ENCODE measurements around the gene TCP11X2. TPM values are rescaled to one million over a fixed set of nuclear protein-coding genes. Genes with fewer than 3 reads are reported as not detected.
"Not testable (repeated sequence)": the region's sequence is repeated elsewhere in the genome, so short reads cannot be mapped to it uniquely, and the experiment has no call there.

TCP11X2 gene
- total RNA-seq, 1 donor from 2014 or later = 2.0 TPM

DNA sequence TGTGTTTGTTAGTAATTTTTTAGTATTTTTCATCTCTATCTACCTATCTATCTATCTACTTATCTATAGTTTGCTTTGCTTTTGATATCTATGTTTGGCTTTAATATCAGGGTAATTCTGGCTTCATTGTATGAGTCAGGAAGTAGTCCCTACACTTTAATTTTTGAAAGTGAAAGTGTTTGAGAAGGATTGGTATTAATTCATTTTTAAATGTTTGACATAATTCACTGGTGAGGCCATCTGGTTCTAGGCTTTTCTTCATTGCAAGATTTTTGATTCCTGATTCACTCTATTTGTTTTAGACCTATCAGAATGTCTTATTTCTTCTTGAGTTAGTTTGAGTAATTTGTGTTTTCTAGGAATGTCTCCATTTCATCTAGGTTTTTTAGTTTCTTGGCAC lies 20.2 kb upstream of the TCP11X2 start:
- H3K27me3 Mint-ChIP-seq (ENCODE audit: unreplicated experiment) = no peaks in the 10 kb centered on the region
- TF ChIP-seq, protein P1, sequence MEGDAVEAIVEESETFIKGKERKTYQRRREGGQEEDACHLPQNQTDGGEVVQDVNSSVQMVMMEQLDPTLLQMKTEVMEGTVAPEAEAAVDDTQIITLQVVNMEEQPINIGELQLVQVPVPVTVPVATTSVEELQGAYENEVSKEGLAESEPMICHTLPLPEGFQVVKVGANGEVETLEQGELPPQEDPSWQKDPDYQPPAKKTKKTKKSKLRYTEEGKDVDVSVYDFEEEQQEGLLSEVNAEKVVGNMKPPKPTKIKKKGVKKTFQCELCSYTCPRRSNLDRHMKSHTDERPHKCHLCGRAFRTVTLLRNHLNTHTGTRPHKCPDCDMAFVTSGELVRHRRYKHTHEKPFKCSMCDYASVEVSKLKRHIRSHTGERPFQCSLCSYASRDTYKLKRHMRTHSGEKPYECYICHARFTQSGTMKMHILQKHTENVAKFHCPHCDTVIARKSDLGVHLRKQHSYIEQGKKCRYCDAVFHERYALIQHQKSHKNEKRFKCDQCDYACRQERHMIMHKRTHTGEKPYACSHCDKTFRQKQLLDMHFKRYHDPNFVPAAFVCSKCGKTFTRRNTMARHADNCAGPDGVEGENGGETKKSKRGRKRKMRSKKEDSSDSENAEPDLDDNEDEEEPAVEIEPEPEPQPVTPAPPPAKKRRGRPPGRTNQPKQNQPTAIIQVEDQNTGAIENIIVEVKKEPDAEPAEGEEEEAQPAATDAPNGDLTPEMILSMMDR (IDR thresholded peaks at IDR 0.05; ENCODE audit: unreplicated experiment) = no peak
- H3K27ac Mint-ChIP-seq (ENCODE audit: unreplicated experiment) = no peak overlapping the region
- H3K4me3 Mint-ChIP-seq (ENCODE audit: unreplicated experiment) = no peak overlapping the region
- no peaks in the 10 kb centered on the region for H3K4me1 Mint-ChIP-seq (ENCODE audit: unreplicated experiment)
- no peaks in the 10 kb centered on the region for H3K9me3 Mint-ChIP-seq (ENCODE audit: unreplicated experiment)
- no peak for DNase-seq (ENCODE audit: low spot score)
- H3K36me3 Mint-ChIP-seq (ENCODE audit: low read depth, unreplicated experiment) = no peaks in the 10 kb centered on the region

DNA sequence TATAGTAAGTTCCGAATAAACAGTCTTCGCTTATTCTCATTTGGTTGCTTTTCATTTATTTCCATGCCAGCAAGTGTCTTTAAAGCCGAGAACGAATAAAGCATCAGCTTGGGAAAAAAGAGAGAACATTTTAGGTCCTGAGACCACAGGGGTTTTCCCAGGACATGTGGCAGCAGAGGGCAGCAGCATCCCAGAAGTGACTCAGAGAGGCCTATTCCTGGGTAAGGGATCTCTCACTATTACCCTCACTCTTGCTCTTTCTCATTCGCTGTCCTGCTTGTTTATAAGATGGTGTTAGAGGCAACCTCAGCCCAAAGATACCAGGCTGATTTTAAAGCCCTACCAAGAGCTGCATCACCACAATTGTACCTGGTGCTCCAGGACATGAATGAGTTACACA lies 7.2 kb upstream of the TCP11X2 start:
- H3K4me1 Mint-ChIP-seq (ENCODE audit: unreplicated experiment); DNase-seq (ENCODE audit: low spot score); H3K4me3 Mint-ChIP-seq (ENCODE audit: unreplicated experiment); H3K36me3 Mint-ChIP-seq (ENCODE audit: low read depth, unreplicated experiment); H3K27ac Mint-ChIP-seq (ENCODE audit: unreplicated experiment); H3K9me3 Mint-ChIP-seq (ENCODE audit: unreplicated experiment); H3K27me3 Mint-ChIP-seq (ENCODE audit: unreplicated experiment): not testable (repeated sequence)

DNA sequence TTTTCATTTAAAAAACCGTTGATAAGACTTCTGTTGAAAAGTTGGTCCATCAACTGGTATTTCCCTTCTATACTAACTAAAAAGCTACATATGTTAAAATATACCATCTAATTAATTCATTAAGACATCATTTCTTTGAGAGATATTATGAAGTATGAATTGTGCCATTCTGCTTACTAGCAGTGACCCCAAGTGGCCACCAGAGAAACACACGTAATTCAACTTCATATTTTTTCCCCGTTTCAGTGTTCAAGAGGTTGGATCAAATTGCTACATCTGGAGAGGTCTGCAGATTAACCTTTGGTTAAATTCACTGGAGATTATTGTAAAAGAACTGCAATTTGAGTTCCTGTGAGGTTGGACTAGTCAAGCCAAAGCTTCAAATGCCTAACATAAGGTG lies 1.4 kb downstream of the TCP11X2 start:
- H3K36me3 Mint-ChIP-seq (ENCODE audit: low read depth, unreplicated experiment); DNase-seq (ENCODE audit: low spot score); H3K27ac Mint-ChIP-seq (ENCODE audit: unreplicated experiment); H3K4me3 Mint-ChIP-seq (ENCODE audit: unreplicated experiment); H3K9me3 Mint-ChIP-seq (ENCODE audit: unreplicated experiment); H3K4me1 Mint-ChIP-seq (ENCODE audit: unreplicated experiment); H3K27me3 Mint-ChIP-seq (ENCODE audit: unreplicated experiment): not testable (repeated sequence)

DNA sequence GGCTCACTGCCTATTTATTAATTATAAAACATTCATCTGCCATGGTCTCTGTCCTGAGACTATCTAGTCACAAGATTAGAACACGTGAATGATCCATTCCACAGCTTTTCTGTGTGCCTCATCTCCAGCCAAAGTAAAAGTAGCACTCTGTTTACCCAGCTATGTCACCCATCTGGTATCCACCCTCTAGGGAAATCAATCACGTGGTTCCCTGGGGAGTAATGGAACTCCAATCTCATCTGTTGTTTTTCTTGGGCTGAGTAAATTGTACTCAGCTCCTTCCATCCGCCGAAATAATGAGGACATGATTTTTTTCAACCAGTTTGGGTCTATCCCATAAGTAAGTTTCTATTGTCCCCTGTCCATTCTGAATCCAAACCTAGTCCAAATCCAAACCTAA lies 13.0 kb downstream of the TCP11X2 start:
- H3K27me3 Mint-ChIP-seq (ENCODE audit: unreplicated experiment); H3K27ac Mint-ChIP-seq (ENCODE audit: unreplicated experiment); H3K36me3 Mint-ChIP-seq (ENCODE audit: low read depth, unreplicated experiment); H3K4me3 Mint-ChIP-seq (ENCODE audit: unreplicated experiment); H3K4me1 Mint-ChIP-seq (ENCODE audit: unreplicated experiment); H3K9me3 Mint-ChIP-seq (ENCODE audit: unreplicated experiment); DNase-seq (ENCODE audit: low spot score): not testable (repeated sequence)

DNA sequence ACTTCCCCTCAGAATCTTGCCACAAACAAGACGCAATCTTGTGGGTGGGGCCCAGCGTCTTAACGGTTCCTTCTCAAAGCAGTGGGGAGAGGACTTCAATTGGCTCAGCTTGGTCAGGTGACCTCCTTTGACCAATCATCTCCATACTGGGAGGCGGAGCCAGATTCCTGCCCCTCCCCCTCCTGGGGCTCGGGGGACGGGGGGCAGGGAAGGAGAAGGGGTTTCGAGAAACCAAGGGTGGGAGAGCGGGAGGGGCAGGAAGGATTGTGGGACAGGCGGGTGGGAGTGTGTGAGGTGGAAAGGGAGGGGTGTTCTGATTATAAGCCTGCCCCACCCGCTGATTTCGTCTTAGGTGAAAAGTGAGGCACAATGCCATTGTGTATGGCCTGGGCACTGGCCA lies 31.7 kb downstream of the TCP11X2 start, which contains the start of gene NXF2B:
Gene NXF2B, minus strand, starts transcription at position 101 of the 400 bp plus-strand sequence. CDS start 59,972 bp downstream, outside the sequence.
- not testable (repeated sequence) for H3K9me3 Mint-ChIP-seq (ENCODE audit: unreplicated experiment); H3K27ac Mint-ChIP-seq (ENCODE audit: unreplicated experiment); DNase-seq (ENCODE audit: low spot score); H3K27me3 Mint-ChIP-seq (ENCODE audit: unreplicated experiment); H3K36me3 Mint-ChIP-seq (ENCODE audit: low read depth, unreplicated experiment); H3K4me3 Mint-ChIP-seq (ENCODE audit: unreplicated experiment); H3K4me1 Mint-ChIP-seq (ENCODE audit: unreplicated experiment)

DNA sequence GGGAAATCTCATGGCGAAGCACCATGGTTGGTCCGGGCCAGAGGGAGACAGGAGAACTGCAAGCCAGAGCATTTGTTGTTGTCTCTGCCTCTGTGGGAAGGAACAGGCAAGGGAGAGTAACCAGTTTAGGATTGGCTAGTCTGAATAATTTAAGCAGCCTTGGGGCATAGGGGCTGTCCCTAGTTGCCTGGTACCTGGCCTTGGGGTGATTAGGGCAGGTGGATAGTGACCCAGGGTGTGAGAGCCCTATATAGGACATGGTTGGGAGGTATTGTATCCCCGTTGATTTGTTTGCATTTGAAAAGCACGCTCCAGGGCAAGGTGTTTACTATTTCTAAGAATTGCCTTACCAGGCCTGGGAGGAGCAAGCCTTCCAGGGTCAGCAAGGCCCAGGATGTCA lies 57.1 kb downstream of the TCP11X2 start:
- not testable (repeated sequence) for DNase-seq (ENCODE audit: low spot score); H3K27me3 Mint-ChIP-seq (ENCODE audit: unreplicated experiment); H3K4me1 Mint-ChIP-seq (ENCODE audit: unreplicated experiment); H3K4me3 Mint-ChIP-seq (ENCODE audit: unreplicated experiment); H3K27ac Mint-ChIP-seq (ENCODE audit: unreplicated experiment); H3K9me3 Mint-ChIP-seq (ENCODE audit: unreplicated experiment); H3K36me3 Mint-ChIP-seq (ENCODE audit: low read depth, unreplicated experiment)

Other genes starting within 250 kb of the TCP11X2 start
- gene NXF2, start 224.6 kb downstream of the TCP11X2 start, total RNA-seq (ENCODE audit: unreplicated experiment) = 0.67 TPM
- gene NXF2B, start 31.8 kb downstream of the TCP11X2 start, total RNA-seq (ENCODE audit: unreplicated experiment) = 1.5 TPM
- 11.2 TPM for gene TMSB15A, start 44.9 kb upstream of the TCP11X2 start, total RNA-seq (ENCODE audit: unreplicated experiment)
- gene ARMCX5, start 127.7 kb upstream of the TCP11X2 start, total RNA-seq (ENCODE audit: unreplicated experiment) = 9.5 TPM
- gene GPRASP1, start 179.7 kb upstream of the TCP11X2 start, total RNA-seq (ENCODE audit: unreplicated experiment) = 3.9 TPM
- 17.3 TPM for gene GPRASP2, start 240.6 kb upstream of the TCP11X2 start, total RNA-seq (ENCODE audit: unreplicated experiment)
- gene GPRASP3, start 248.9 kb upstream of the TCP11X2 start, total RNA-seq (ENCODE audit: unreplicated experiment) = 10.5 TPM

All from endothelial cell (in vitro differentiated cells).